ENCODE data around the gene ATAD1. TPM values are rescaled to one million over a fixed set of nuclear protein-coding genes. Genes with fewer than 3 reads are reported as not detected.
"Not testable (repeated sequence)": the region's sequence is repeated elsewhere in the genome, so short reads cannot be mapped to it uniquely, and the experiment has no call there.

ATAD1 gene
- total RNA-seq, 1 donor from 2014 or later: 63.2 TPM

DNA sequence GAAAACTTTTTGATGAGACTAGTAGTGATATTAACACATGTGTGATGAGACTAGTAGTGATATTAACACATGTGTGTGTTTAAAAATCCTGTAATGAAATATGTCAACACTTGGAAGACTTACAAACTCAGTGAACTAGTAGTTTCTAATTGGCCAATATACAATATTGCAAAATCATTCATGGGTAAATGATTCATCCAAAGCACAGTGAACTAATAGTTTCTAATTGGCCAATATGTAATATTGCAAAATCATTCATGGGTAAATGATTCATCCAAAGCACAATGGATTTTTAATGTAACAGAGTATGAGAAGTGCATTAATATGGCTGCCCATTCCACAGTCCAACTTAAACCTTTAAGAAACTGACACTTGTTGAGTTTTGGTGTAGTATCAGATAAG is 77.8 kb downstream of the ATAD1 start:
- no peak for TF ChIP-seq EZH2phosphoT487 (IDR thresholded peaks at IDR 0.05)
- TF ChIP-seq, protein P1, sequence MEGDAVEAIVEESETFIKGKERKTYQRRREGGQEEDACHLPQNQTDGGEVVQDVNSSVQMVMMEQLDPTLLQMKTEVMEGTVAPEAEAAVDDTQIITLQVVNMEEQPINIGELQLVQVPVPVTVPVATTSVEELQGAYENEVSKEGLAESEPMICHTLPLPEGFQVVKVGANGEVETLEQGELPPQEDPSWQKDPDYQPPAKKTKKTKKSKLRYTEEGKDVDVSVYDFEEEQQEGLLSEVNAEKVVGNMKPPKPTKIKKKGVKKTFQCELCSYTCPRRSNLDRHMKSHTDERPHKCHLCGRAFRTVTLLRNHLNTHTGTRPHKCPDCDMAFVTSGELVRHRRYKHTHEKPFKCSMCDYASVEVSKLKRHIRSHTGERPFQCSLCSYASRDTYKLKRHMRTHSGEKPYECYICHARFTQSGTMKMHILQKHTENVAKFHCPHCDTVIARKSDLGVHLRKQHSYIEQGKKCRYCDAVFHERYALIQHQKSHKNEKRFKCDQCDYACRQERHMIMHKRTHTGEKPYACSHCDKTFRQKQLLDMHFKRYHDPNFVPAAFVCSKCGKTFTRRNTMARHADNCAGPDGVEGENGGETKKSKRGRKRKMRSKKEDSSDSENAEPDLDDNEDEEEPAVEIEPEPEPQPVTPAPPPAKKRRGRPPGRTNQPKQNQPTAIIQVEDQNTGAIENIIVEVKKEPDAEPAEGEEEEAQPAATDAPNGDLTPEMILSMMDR (IDR thresholded peaks at IDR 0.05): no peak
- TF ChIP-seq EZH2 (IDR thresholded peaks at IDR 0.05): no peak

DNA sequence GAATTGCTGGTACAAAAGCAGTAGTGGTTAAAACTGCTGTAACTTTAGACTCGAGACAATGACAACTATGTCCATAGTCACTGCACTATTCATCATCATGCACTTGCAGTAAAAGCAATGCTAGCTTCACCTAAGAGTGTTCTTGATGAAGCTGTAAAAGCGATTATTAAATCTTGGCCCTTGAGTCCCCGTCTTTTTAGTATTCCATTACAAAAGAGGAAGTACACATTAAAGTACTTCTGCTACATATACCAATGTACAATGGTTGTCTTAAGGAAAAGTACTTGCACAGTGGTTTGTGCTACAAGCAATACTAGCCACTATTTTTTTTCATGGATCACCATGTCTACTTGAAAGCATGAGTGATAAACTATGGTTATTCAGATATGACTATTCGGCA is 78.3 kb downstream of the ATAD1 start:
- no peak overlapping the region for H3K4me3 ChIP-seq
- H2AFZ ChIP-seq (replicated peaks): no peak overlapping the region
- no peaks in the 10 kb centered on the region for H3K9me3 Mint-ChIP-seq
- H3K4me1 Mint-ChIP-seq: peaks cover 8% of the 10 kb centered on the region
- no peaks in the 10 kb centered on the region for H3K79me2 ChIP-seq (ENCODE audit: low read depth)
- H4K20me1 ChIP-seq (ENCODE audit: low read depth): no peaks in the 10 kb centered on the region
- peaks cover 3% of the 10 kb centered on the region for H3K27me3 Mint-ChIP-seq (ENCODE audit: insufficient read depth, low read depth)
- no peak overlapping the region for H3K4me3 Mint-ChIP-seq
- H3F3A ChIP-seq (ENCODE audit: low read depth): peaks cover 12% of the 10 kb centered on the region
- no peaks in the 10 kb centered on the region for H3K27me3 ChIP-seq
- H3K27ac Mint-ChIP-seq: no peak overlapping the region
- H3K9ac ChIP-seq: no peak overlapping the region
- H3K36me3 ChIP-seq: no peaks in the 10 kb centered on the region
- H3K4me1 ChIP-seq: peaks cover 18% of the 10 kb centered on the region
- TF ChIP-seq, protein P1 (IDR thresholded peaks at IDR 0.05): no peak
- TF ChIP-seq EZH2 (IDR thresholded peaks at IDR 0.05) (no peak), EZH2phosphoT487 (IDR thresholded peaks at IDR 0.05) (no peak)
- no peak overlapping the region for H3K27ac ChIP-seq
- peaks cover 2% of the 10 kb centered on the region for H3K36me3 Mint-ChIP-seq
- H3K9me3 ChIP-seq (ENCODE audit: low read depth): no peaks in the 10 kb centered on the region
- no peak for DNase-seq (ENCODE audit: low spot score)
- no peak overlapping the region for H3K4me2 ChIP-seq

More for the DNA sequence above, 77.8 kb downstream of the ATAD1 start:
- Histone ChIP-seq H3K36me3 (no peaks in the 10 kb centered on the region), H3K9ac (no peak overlapping the region), H3K9me3 (ENCODE audit: low read depth) (no peaks in the 10 kb centered on the region), H3K27me3 (no peaks in the 10 kb centered on the region), H3K4me3 (no peak overlapping the region), H4K20me1 (ENCODE audit: low read depth) (no peaks in the 10 kb centered on the region), H3F3A (ENCODE audit: low read depth) (peaks cover 7% of the 10 kb centered on the region), H3K4me2 (no peak overlapping the region), H3K79me2 (ENCODE audit: low read depth) (no peaks in the 10 kb centered on the region), H3K27ac (no peak overlapping the region), H2AFZ (replicated peaks) (no peak overlapping the region), H3K4me1 (peaks cover 12% of the 10 kb centered on the region)
- Mint-ChIP-seq H3K4me1 (peaks cover 2% of the 10 kb centered on the region), H3K4me3 (no peak overlapping the region), H3K27me3 (ENCODE audit: insufficient read depth, low read depth) (peaks cover 3% of the 10 kb centered on the region), H3K36me3 (peaks cover 2% of the 10 kb centered on the region), H3K9me3 (no peaks in the 10 kb centered on the region), H3K27ac (no peak overlapping the region)
- no peak for DNase-seq (ENCODE audit: low spot score)

DNA sequence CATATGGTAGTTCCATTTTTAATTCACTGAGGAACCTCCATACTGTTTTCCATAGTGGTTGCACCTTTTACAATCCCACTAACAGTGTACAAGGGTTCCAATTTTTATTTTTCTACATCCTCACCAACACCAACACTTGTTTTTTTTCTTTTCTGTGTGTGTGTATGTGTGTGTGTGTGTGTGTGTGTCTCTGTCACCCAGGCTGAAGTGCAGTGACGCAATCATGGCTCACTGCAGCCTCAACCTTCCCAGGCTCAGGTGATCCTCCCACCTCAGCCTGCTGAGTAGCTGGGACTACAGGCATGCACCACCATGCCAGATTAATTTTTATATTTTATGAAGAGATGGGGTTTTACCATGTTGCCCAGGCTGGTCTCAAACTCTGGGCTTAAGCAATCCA is 79.8 kb downstream of the ATAD1 start:
- H3K27ac Mint-ChIP-seq: not testable (repeated sequence)

DNA sequence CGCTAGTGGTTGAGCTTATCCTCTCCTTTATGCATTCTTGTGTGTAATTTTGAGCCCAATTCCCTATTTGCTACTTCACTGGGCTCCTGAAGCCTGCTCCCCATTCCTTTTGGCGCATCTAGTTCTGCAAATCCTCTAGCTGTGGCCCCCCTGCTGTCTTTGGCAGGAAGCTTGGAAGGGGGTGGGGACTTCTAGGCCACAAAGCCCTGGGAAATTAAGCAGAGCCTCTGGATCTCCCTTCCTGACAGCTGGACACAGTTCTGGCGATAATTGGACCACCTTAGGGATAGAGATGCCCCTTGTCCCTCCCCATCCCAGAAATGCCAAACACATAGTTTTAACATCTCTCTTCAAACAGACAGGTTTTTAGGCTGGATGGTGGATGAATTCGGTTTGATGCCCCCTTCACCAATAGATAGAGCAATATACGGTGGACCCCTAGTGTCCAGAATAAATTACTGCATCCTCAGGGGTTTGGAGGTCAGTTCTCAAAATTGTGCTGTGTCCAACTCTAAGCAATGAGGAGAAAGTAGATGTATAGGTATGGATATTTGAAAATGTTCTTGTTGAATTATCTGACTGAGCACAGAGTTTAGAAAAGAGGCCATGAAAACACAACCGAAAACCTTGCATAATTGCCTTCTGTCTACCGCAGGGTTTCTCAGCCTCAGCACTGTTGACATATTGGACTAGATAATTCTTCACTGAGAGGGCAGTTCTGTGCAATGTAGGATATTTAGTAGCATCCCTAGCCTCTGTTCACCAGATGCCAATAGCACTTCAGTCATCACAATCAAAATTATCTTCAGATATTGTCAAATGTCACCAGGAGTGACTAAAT is 82.8 kb downstream of the ATAD1 start:
- Mint-ChIP-seq H3K27me3 (ENCODE audit: insufficient read depth, low read depth) (peaks cover 3% of the 10 kb centered on the region), H3K4me1 (peaks cover 16% of the 10 kb centered on the region), H3K9me3 (no peaks in the 10 kb centered on the region), H3K27ac (no peak overlapping the region), H3K4me3 (peak overlapping the region; percentile 13), H3K36me3 (peaks cover 2% of the 10 kb centered on the region)
- peaks cover 32% of the 10 kb centered on the region for H3K4me1 ChIP-seq
- H3K79me2 ChIP-seq (ENCODE audit: low read depth): no peaks in the 10 kb centered on the region
- TF ChIP-seq EZH2 (IDR thresholded peaks at IDR 0.05) (no peak), EZH2phosphoT487 (IDR thresholded peaks at IDR 0.05) (no peak)
- TF ChIP-seq, protein P1 (IDR thresholded peaks at IDR 0.05): peak; percentile 84
- H3K4me2 ChIP-seq: peak overlapping the region; percentile 82
- peak overlapping the region; percentile 84 for H2AFZ ChIP-seq (replicated peaks)
- H3K9ac ChIP-seq: no peak overlapping the region
- peak; percentile 93 for DNase-seq (ENCODE audit: low spot score)
- H3K27ac ChIP-seq: peak overlapping the region; percentile 24
- H3F3A ChIP-seq (ENCODE audit: low read depth): peaks cover 18% of the 10 kb centered on the region
- H3K27me3 ChIP-seq: no peaks in the 10 kb centered on the region
- H3K4me3 ChIP-seq: peak overlapping the region; percentile 40
- H4K20me1 ChIP-seq (ENCODE audit: low read depth): no peaks in the 10 kb centered on the region
- no peaks in the 10 kb centered on the region for H3K36me3 ChIP-seq
- H3K9me3 ChIP-seq (ENCODE audit: low read depth): no peaks in the 10 kb centered on the region

More for the DNA sequence above, 79.8 kb downstream of the ATAD1 start:
- Histone ChIP-seq H3F3A (ENCODE audit: low read depth) (peaks cover 18% of the 10 kb centered on the region), H3K4me1 (peaks cover 27% of the 10 kb centered on the region)
- not testable (repeated sequence) for H3K9me3 ChIP-seq (ENCODE audit: low read depth); H3K4me3 Mint-ChIP-seq; H3K9me3 Mint-ChIP-seq; H3K36me3 Mint-ChIP-seq; H3K27me3 Mint-ChIP-seq (ENCODE audit: insufficient read depth, low read depth); H3K27me3 ChIP-seq; H3K27ac ChIP-seq; DNase-seq (ENCODE audit: low spot score); H3K4me2 ChIP-seq; H2AFZ ChIP-seq (replicated peaks); H3K4me3 ChIP-seq; H3K36me3 ChIP-seq; H4K20me1 ChIP-seq (ENCODE audit: low read depth); H3K9ac ChIP-seq; H3K79me2 ChIP-seq (ENCODE audit: low read depth)
- H3K4me1 Mint-ChIP-seq: peaks cover 10% of the 10 kb centered on the region
